Dendritic cell treated with granulocyte-macrophage colony-stimulating factor and Interleukin-4, amounts not matched to agents 40 ng/mL and 50 ng/mL, for 4 days (primary cell): Measurements from ENCODE around the gene AMPH.
"Not testable (repeated sequence)": the region's sequence is repeated elsewhere in the genome, so short reads cannot be mapped to it uniquely, and the experiment has no call there.

Experiments used
- H3K27ac Mint-ChIP-seq: one replicate; pipeline ENCODE4 v1.8.0; 2022; ENCODE audit warnings: mild to moderate bottlenecking, mixed read lengths
- H3K27me3 Mint-ChIP-seq: one replicate; pipeline ENCODE4 v1.8.0; 2022; ENCODE audit warnings: mild to moderate bottlenecking, mixed read lengths
- H3K36me3 Mint-ChIP-seq: one replicate; pipeline ENCODE4 v1.8.0; 2022; ENCODE audit warnings: low read depth, mixed read lengths
- H3K4me1 Mint-ChIP-seq: one replicate; pipeline ENCODE4 v1.8.0; 2022; ENCODE audit warnings: low read depth, mixed read lengths
- H3K4me3 Mint-ChIP-seq: one replicate; pipeline ENCODE4 v1.8.0; 2022; ENCODE audit warnings: mild to moderate bottlenecking, moderate library complexity, mixed read lengths
- H3K9me3 Mint-ChIP-seq: one replicate; pipeline ENCODE4 v1.8.0; 2022; ENCODE audit warnings: mixed read lengths
- intact Hi-C: fragments of 100-400 bp; cut with micrococcal nuclease; formaldehyde crosslinking; loops from one replicate; pipeline ENCODE4 v1.15.0; 2022

Gene AMPH

GRCh38 chr7:38398725-38399321 lies 232.3 kb downstream of the AMPH start:
- H3K9me3 Mint-ChIP-seq, result peaks cover 7% of the 10 kb centered on the region
- intact Hi-C loops, result loop anchor here (1.0 to 5.0 kb wide), 2 partner anchors 261 to 1123 kb away; no protein-coding TSS in a partner anchor
- peaks cover 23% of the 10 kb centered on the region for H3K4me1 Mint-ChIP-seq
- H3K27me3 Mint-ChIP-seq, result peaks cover 4% of the 10 kb centered on the region
- no peak overlapping the region for H3K4me3 Mint-ChIP-seq
- H3K27ac Mint-ChIP-seq, result no peak overlapping the region
- no peaks in the 10 kb centered on the region for H3K36me3 Mint-ChIP-seq

- Mint-ChIP-seq H3K36me3 (no peaks in the 10 kb centered on the region), H3K27me3 (peaks cover 4% of the 10 kb centered on the region), H3K9me3 (peaks cover 7% of the 10 kb centered on the region), H3K27ac (no peak overlapping the region), H3K4me3 (no peak overlapping the region), H3K4me1 (peaks cover 28% of the 10 kb centered on the region)
- intact Hi-C loops, result loop anchor here (5.0 kb wide), 1 partner anchor 1125 kb away; no protein-coding TSS in a partner anchor
Measured at GRCh38 chr7:38396852-38397251, 234.3 kb downstream of the AMPH start.

GRCh38 chr7:38395921-38396552 lies 235.1 kb downstream of the AMPH start:
- not testable (repeated sequence) for H3K27ac Mint-ChIP-seq

GRCh38 chr7:38394660-38395059 lies 236.5 kb downstream of the AMPH start:
- Mint-ChIP-seq H3K4me1 (peaks cover 31% of the 10 kb centered on the region), H3K9me3 (peaks cover 7% of the 10 kb centered on the region), H3K4me3 (no peak overlapping the region), H3K36me3 (no peaks in the 10 kb centered on the region), H3K27ac (peak overlapping the region; percentile 4), H3K27me3 (no peaks in the 10 kb centered on the region)
- intact Hi-C loops, result loop anchor here (5.0 kb wide), 1 partner anchor 1128 kb away; no protein-coding TSS in a partner anchor

More at GRCh38 chr7:38395921-38396552, 235.1 kb downstream of the AMPH start:
- not testable (repeated sequence) for H3K9me3 Mint-ChIP-seq, H3K4me3 Mint-ChIP-seq, H3K27me3 Mint-ChIP-seq, H3K36me3 Mint-ChIP-seq
- H3K4me1 Mint-ChIP-seq, result peaks cover 28% of the 10 kb centered on the region
- intact Hi-C loops, result loop anchor here (5.0 kb wide), 1 partner anchor 1126 kb away; no protein-coding TSS in a partner anchor

- no peak overlapping the region for H3K4me3 Mint-ChIP-seq
- no peaks in the 10 kb centered on the region for H3K36me3 Mint-ChIP-seq
- H3K9me3 Mint-ChIP-seq, result peaks cover 7% of the 10 kb centered on the region
- peak overlapping the region; percentile 20 for H3K27ac Mint-ChIP-seq
- peaks cover 34% of the 10 kb centered on the region for H3K4me1 Mint-ChIP-seq
- intact Hi-C loops, result no loop called here
- no peaks in the 10 kb centered on the region for H3K27me3 Mint-ChIP-seq
Measured at GRCh38 chr7:38393874-38394273, 237.3 kb downstream of the AMPH start.

GRCh38 chr7:38391751-38392150 lies 239.4 kb downstream of the AMPH start:
- H3K27me3 Mint-ChIP-seq, result no peaks in the 10 kb centered on the region
- no peaks in the 10 kb centered on the region for H3K36me3 Mint-ChIP-seq
- peaks cover 7% of the 10 kb centered on the region for H3K9me3 Mint-ChIP-seq
- intact Hi-C loops, result no loop called here
- H3K27ac Mint-ChIP-seq, result no peak overlapping the region
- no peak overlapping the region for H3K4me3 Mint-ChIP-seq
- H3K4me1 Mint-ChIP-seq, result peaks cover 34% of the 10 kb centered on the region

- Mint-ChIP-seq H3K27ac (no peak overlapping the region), H3K4me1 (peaks cover 6% of the 10 kb centered on the region), H3K9me3 (no peaks in the 10 kb centered on the region)
Measured at GRCh38 chr7:38385682-38386081, 245.5 kb downstream of the AMPH start.

GRCh38 chr7:38383281-38383680 lies 247.9 kb downstream of the AMPH start:
- no peaks in the 10 kb centered on the region for H3K9me3 Mint-ChIP-seq
- peaks cover 17% of the 10 kb centered on the region for H3K36me3 Mint-ChIP-seq
- no peaks in the 10 kb centered on the region for H3K4me1 Mint-ChIP-seq
- H3K27ac Mint-ChIP-seq, result no peak overlapping the region
- H3K27me3 Mint-ChIP-seq, result no peaks in the 10 kb centered on the region
- intact Hi-C loops, result no loop called here
- H3K4me3 Mint-ChIP-seq, result no peak overlapping the region

More at GRCh38 chr7:38385682-38386081, 245.5 kb downstream of the AMPH start:
- Mint-ChIP-seq H3K27me3 (no peaks in the 10 kb centered on the region), H3K36me3 (no peaks in the 10 kb centered on the region), H3K4me3 (no peak overlapping the region)
- intact Hi-C loops, result no loop called here

- Mint-ChIP-seq H3K27ac (no peak overlapping the region), H3K4me3 (no peak overlapping the region), H3K27me3 (no peaks in the 10 kb centered on the region)
Measured at GRCh38 chr7:38382684-38383083, 248.5 kb downstream of the AMPH start.

GRCh38 chr7:38375453-38375852 lies 255.7 kb downstream of the AMPH start:
- H3K27ac Mint-ChIP-seq, result no peak overlapping the region
- H3K36me3 Mint-ChIP-seq, result peaks cover 40% of the 10 kb centered on the region
- H3K4me1 Mint-ChIP-seq, result peaks cover 10% of the 10 kb centered on the region
- H3K27me3 Mint-ChIP-seq, result no peaks in the 10 kb centered on the region
- no peaks in the 10 kb centered on the region for H3K9me3 Mint-ChIP-seq
- H3K4me3 Mint-ChIP-seq, result no peak overlapping the region
- intact Hi-C loops, result loop anchor here (2.0 kb wide), 1 partner anchor 161 kb away; no protein-coding TSS in a partner anchor

More at GRCh38 chr7:38382684-38383083, 248.5 kb downstream of the AMPH start:
- Mint-ChIP-seq H3K9me3 (no peaks in the 10 kb centered on the region), H3K36me3 (peaks cover 19% of the 10 kb centered on the region), H3K4me1 (no peaks in the 10 kb centered on the region)
- intact Hi-C loops, result no loop called here

GRCh38 chr7:38374507-38374906 lies 256.7 kb downstream of the AMPH start:
- H3K4me1 Mint-ChIP-seq, result peaks cover 17% of the 10 kb centered on the region
- no peaks in the 10 kb centered on the region for H3K27me3 Mint-ChIP-seq
- H3K9me3 Mint-ChIP-seq, result no peaks in the 10 kb centered on the region
- H3K4me3 Mint-ChIP-seq, result no peak overlapping the region
- intact Hi-C loops, result loop anchor here (2.0 to 5.0 kb wide), 2 partner anchors 160 to 267 kb away; no protein-coding TSS in a partner anchor
- H3K27ac Mint-ChIP-seq, result no peak overlapping the region
- peaks cover 34% of the 10 kb centered on the region for H3K36me3 Mint-ChIP-seq

GRCh38 chr7:38373155-38373554 lies 258.0 kb downstream of the AMPH start:
- Mint-ChIP-seq H3K9me3 (no peaks in the 10 kb centered on the region), H3K4me1 (peaks cover 26% of the 10 kb centered on the region), H3K27ac (no peak overlapping the region), H3K27me3 (no peaks in the 10 kb centered on the region), H3K4me3 (no peak overlapping the region), H3K36me3 (peaks cover 30% of the 10 kb centered on the region)
- intact Hi-C loops, result loop anchor here (5.0 kb wide), 1 partner anchor 266 kb away; no protein-coding TSS in a partner anchor

- H3K27me3 Mint-ChIP-seq, result no peaks in the 10 kb centered on the region
- H3K36me3 Mint-ChIP-seq, result peaks cover 24% of the 10 kb centered on the region
- peaks cover 34% of the 10 kb centered on the region for H3K4me1 Mint-ChIP-seq
- H3K4me3 Mint-ChIP-seq, result no peak overlapping the region
- intact Hi-C loops, result loop anchor here (5.0 kb wide), 1 partner anchor 265 kb away; no protein-coding TSS in a partner anchor
- no peak overlapping the region for H3K27ac Mint-ChIP-seq
- no peaks in the 10 kb centered on the region for H3K9me3 Mint-ChIP-seq
Measured at GRCh38 chr7:38372290-38372689, 258.9 kb downstream of the AMPH start.

- H3K36me3 Mint-ChIP-seq, result peaks cover 9% of the 10 kb centered on the region
- no peaks in the 10 kb centered on the region for H3K27me3 Mint-ChIP-seq
- peak overlapping the region; percentile 86 for H3K27ac Mint-ChIP-seq
- intact Hi-C loops, result loop anchor here (5.0 kb wide), 1 partner anchor 263 kb away; no protein-coding TSS in a partner anchor
- no peaks in the 10 kb centered on the region for H3K9me3 Mint-ChIP-seq
- H3K4me1 Mint-ChIP-seq, result peaks cover 44% of the 10 kb centered on the region
- peak overlapping the region; percentile 19 for H3K4me3 Mint-ChIP-seq
Measured at GRCh38 chr7:38369816-38370493, 261.2 kb downstream of the AMPH start.
